ENCODE results near the gene MAP4. TPM values are rescaled to one million over a fixed set of nuclear protein-coding genes. Genes with fewer than 3 reads are reported as not detected.
A peak's percentile ranks its signal among the peaks of the same experiment; 100 is the strongest.

MAP4 gene
- total RNA-seq, 2 donors from 2014 or later: 328 to 374 TPM

- DNase-seq (peak; percentile 84), ATAC-seq (peak; percentile 99 to 100)
- intact Hi-C loops (cut with DNase I): loop anchor here in 1 of 2 donors (2.0 kb wide), 1 partner anchor 326 kb away; no protein-coding TSS in a partner anchor
Observed at GRCh38 chr3:47824541-47825473, 191.4 kb downstream of the MAP4 start.

DNA sequence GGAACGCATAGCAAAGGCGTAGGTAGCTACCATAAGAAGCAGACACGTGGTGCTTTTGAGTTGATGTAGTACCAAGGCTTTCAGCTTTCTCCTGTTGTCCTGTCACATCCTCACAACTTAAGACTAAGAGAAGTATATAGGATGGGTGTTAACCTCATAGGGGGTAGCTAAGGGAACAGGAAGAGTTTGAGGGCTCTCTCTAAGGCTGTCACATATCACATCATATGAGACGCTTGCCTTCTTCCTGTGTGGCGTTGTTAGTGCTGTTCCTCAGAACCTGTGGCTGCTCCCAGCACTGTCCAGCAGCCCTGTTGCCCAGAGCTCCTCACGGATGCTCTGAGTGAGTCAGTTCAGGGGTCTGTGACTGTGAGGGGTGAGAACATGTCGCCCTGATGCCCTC is 198.6 kb downstream of the MAP4 start:
- no peak for DNase-seq
- no peak for ATAC-seq
- intact Hi-C loops (cut with DNase I): no loop called here

DNA sequence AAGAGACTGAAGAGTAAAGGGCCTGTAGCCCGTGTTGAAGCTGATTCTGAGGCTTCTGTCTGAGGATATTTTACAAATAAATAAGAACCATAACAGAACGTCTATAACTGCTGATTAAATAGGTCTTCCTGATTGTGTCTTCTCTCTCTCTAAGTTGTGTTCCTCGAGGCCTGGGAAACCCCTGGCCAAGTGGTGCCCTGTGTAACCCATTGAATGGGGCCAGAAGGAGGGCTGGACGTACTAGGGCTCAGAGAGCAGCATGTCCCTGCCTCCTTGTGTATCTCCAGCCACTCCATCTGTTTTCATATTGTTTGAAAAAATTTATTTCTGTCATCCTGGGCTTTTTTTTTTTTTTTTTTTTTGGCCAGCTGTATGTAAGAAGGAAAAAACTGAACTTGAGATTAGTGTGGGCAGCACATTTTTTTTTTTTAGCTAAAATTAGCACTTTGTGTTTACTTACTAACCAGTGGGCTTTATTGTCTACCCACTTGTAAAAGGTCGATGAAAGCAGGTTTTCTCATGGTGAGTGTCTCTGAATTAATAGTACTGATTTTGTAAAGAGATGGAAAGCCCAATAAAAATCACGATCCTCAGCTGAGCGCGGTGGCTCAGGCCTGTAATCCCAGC is 202.6 kb downstream of the MAP4 start:
- ATAC-seq: no peak
- intact Hi-C loops (cut with DNase I): no loop called here
- no peak for DNase-seq

DNA sequence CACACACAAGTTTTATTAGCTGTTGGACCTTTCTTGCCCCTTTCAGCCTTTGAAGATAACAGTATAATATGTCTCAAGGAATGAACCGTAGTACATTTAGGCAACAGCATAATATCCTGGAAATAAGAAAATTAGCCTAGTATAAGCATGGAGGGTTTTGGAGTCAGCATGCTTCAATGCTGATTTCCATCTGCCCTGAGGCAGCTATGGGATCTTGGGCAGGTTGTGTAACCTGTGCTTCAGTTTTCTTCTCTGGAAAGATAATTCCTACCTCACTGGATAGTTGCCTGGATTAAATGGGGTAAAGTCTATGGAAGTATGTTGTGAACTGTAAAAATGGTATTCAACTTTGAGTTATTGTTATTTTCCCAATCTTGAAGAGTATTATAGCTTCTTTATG is 211.6 kb downstream of the MAP4 start:
- no peak for DNase-seq
- ATAC-seq: no peak
- intact Hi-C loops (cut with DNase I): no loop called here

DNA sequence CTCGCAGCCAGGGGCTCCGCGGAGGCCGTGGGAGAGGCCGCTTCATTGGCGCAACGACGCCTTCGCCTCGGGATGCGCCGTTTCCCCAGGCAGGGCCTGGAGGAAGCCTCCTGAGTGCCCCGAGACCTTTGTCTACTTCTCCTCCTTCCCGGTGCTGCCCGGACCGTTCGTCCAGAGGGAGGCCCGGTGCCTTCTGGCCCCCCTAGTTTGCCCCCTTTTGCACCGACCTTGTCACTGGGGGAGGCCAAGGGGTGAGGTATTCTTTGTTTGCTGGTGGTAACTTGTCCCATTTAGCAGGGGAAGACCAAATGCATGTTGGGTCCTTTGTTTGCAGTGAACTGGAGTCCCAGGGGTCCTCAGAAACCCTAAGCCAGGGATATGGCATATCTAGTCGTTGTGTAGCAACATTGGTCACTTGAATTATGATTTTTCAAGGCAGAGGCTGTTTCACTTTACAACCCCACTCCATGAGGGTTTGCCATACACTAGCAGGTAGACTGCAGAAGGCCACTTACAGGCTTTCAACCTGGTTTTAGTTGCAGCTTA is 212.7 kb downstream of the MAP4 start:
- DNase-seq (no peak), ATAC-seq (no peak)
- intact Hi-C loops (cut with DNase I): no loop called here

GRCh38 chr3:47802734-47803479 is 213.3 kb downstream of the MAP4 start, which contains the start of gene DHX30:
DHX30 (plus strand) TSS chr3:47803138; CDS start chr3:47810684, 7,546 bp downstream.
- intact Hi-C loops (cut with DNase I): no loop called here
- DNase-seq (peak; percentile 93), ATAC-seq (peak; percentile 96)

Small RNA genes lying within 50 kb of the gene (microRNA-seq; reads per million reads assigned to microRNA genes)
- gene MIR1226: 27.4 to 53.4 reads per million in 2 donors

Other genes starting within 250 kb of the MAP4 start
- gene SMARCC1, start 234.5 kb downstream of the MAP4 start, total RNA-seq: 10 to 100 TPM; 28.0 to 29.9 TPM
- 10 to 100 TPM; 39.7 to 50.5 TPM for gene DHX30, start 213.3 kb downstream of the MAP4 start, total RNA-seq
- under 1 TPM; 0.65 to 0.94 TPM for gene CDC25A, start 172.0 kb upstream of the MAP4 start, total RNA-seq
- 1 to 10 TPM in 1 of 2 donors, under 1 TPM in 1; 0.34 to 2.6 TPM for gene CAMP, start 207.1 kb upstream of the MAP4 start, total RNA-seq
- 1 to 10 TPM; 8.2 to 9.2 TPM for gene ZNF589, start 224.7 kb upstream of the MAP4 start, total RNA-seq

Measured in left cardiac atrium (tissue), 4 donors.